ENCODE data around the gene BAIAP2.
A peak's percentile ranks its signal among the peaks of the same experiment; 100 is the strongest.

Gene BAIAP2

GRCh38 chr17:81091774-81092517 is 57.0 kb downstream of the BAIAP2 start:
- no peak for DNase-seq

DNA sequence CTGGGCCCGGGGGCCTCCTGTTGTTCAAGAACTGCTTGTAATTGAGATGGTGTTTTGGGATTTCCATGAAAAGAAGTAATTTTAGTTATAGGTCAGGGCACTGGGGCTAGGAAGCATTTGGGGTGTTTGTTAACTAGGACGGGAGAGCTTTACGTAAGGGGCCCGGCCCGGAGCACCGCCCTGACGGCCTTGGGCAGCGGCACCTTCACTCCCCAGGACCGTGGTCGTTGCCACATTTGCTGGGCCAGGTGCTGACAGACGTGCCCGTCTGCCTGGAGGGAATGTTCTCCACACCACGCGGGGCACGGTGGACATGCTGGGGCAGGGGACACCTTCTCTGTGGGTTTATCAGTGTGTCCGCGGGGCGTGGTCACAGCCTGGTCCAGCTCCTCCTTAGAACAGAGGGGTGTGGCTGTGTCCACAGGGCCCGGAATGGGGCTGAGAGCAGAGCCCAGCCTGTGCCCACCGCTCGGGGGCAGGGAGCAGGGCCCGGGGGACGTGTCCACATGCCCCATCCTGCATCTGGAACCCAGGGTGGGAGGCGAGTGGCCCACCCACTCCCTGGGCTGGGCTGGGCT is 57.7 kb downstream of the BAIAP2 start:
- no peak for DNase-seq

DNA sequence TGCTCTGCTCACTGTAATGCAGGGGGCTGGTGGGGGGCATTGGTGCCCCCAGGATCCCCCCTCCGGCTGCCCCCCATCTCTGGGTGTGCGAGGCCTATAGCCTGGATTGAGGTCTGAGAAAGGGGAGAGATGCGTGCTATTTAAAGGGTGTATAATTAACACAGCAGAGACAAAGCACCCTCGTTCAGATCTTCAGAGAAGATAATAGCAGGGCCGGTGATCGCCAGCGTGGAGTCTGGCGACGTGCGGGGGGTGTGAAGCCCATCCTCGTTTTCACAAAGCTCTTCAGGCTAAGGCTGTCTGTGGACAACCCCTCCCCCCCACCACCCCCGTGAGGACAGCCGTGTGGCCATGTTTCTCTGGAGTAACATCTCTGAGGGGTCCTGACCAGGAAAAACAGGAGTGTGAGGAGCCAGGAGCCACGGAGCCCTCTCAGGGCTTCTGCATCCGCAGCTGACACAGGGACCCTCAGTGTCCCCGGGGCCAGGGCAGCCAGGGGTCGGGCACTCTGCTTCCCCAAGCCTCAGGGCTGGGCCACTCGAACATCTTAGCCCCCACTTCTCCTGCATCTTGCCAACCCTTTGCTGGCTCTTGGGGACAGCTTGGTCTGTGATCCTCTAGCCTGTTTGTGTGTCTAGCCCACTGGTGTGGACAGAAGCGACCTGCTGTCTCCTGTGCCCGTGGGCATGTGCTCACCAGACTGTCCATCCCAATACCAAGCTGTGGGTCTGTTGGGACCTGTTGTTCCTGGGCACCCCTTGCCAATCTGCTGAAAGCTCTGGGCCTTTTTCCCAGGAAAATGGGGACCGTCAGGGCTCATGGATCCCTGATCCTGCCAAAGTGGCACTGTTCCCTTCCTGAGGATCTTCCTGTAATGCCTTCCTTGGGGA is 58.9 kb downstream of the BAIAP2 start:
- DNase-seq, result no peak

GRCh38 chr17:81094509-81095382 is 59.8 kb downstream of the BAIAP2 start:
- peak; percentile 91 to 94 for DNase-seq

- DNase-seq, result peak; percentile 24 to 35
Measured at GRCh38 chr17:81095383-81095762, 60.4 kb downstream of the BAIAP2 start.

DNA sequence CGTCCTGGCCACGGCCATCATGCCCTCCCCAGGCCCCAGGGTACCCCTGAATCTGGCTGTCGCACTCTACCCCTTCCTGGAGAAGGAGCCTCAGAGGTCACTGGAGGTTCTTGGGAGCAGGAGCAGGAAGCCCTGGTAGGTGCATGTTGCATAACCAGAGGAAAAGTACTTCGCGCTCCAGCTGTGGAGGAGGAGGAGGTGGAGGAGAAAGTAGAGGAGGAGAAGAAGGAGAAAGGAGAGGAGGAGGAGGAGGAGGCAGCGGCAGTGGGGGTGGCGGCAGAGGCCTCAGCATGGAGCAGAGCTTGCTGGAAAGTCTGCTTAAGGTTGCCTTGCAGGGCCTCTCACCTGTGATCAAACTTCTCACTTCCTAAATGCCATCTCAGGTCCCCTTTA is 61.8 kb downstream of the BAIAP2 start:
- no peak for DNase-seq

DNA sequence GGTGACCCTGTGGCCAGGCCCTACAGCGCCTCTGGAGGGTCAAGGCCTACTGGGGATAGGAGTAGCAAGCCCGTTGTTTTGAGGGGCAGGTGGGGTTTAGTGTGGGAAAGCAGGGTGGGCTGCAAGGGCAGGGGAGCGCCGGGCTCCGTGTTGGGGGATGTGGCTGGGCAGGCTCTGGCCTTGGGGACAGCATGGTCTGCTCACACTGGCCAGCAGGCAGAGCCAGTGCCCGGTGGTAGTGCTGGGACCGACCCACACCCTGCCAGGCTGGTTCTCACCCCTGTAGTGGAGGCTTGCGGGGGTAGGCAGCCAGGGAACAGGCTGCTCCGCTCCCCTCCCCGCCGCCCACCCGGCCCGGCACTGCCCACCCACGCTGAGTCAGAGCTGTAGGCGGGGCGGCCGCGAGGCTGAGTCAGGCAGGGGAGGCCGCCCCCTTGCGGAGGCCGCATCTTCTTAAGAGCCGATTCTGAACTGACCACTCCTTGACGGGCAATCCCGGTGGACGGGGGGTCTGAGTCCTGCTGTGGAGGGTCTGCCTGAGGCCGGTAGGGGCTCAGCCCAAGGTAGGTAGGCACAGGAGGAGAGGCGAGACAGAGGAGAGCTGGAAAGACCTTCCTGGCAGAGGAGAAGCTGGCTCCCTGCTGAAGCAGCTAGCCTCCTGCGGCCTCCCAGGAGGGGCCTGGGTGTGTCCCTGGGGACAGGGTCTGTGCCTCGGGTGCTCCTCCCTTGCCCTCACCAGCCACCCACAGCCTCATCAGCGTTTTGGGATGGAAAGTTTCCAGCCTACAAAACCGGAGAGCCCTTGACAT is 62.4 kb downstream of the BAIAP2 start:
- DNase-seq, result peak; percentile 53 to 55

DNA sequence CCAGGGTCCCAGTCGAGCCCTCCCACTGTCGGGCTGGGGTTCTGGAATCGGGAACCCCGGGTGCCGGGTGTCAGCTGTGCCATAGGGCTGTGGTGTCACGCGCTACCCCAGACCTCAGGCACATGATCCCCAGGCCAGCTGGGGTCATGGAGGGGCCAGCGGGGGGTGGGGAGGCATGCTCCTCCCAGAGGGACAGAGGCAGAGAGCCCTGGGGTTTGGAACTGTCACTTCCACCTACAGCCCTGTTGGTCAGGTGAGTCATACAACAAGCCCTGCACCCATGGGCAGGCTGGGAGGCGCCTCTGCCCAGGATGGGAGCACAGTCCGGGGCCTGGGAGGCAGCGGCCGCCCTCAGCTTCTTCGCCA is 63.0 kb downstream of the BAIAP2 start:
- DNase-seq, result peak in 1 of 2 experiments; percentile 29

- no peak for DNase-seq
Measured at GRCh38 chr17:81099888-81100287, 64.9 kb downstream of the BAIAP2 start.

DNA sequence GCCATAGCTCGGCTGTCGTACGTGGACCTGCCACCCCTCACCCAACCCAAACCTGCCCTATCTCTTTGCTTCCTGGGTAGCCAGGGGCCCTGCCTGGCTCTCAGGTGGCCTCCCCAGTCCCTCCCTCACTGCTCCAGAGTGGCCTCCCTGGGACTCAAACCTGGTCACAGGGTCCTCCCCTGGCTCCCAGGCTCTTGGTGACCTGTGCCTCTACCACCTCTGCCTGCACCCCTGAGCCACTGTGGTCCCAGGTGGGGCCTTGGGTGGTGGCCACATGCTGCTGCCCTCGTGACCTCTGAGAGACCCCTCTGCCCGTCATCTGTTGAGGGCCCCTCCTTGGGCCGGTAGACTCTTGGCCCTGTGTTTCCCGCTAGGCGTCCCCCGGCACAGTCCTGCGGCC is 65.7 kb downstream of the BAIAP2 start:
- DNase-seq, result no peak

- peak; percentile 87 to 91 for DNase-seq
Measured at GRCh38 chr17:81101614-81102306, 66.8 kb downstream of the BAIAP2 start.

- DNase-seq, result no peak
Measured at GRCh38 chr17:81102352-81102751, 67.4 kb downstream of the BAIAP2 start.

- DNase-seq, result no peak
Measured at GRCh38 chr17:81102869-81103268, 67.9 kb downstream of the BAIAP2 start.

- no peak for DNase-seq
Measured at GRCh38 chr17:81103379-81103778, 68.4 kb downstream of the BAIAP2 start.

DNA sequence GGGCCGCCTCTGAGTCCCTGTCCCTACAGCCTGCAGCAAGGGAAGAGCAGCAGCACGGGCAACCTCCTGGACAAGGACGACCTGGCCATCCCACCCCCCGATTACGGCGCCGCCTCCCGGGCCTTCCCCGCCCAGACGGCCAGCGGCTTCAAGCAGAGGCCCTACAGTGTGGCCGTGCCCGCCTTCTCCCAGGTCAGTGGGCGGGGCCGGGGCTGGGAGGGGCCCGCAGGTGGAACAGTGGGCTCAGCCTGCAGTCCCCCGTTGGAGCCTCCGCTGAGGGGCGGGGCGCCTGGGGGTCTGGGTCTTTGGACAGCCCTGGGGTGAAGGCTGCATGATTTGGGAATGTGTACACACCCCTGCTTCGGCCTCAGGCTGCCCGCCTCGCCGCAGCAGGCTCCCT is 71.8 kb downstream of the BAIAP2 start:
- no peak for DNase-seq

DNA sequence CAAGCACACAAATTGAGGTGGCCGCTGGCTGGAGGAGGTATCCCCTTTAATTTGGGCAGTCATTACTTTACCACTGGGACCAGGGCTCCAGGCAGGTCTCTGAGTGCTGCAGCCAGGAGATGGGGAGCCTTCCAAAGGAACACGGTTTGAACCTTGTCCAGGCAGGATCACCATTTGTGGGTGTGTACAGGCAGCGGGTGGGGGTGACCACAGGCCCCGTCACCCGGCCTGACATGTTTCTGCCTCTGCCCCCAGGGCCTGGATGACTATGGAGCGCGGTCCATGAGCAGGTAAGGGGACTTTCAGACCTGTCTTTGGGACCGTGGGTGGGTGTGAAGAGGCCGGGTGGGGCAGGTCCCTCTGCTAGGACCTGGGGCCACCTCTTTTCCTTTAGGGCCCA is 73.3 kb downstream of the BAIAP2 start:
- no peak for DNase-seq

GRCh38 chr17:81109957-81110356 is 75.0 kb downstream of the BAIAP2 start:
- no peak for DNase-seq

GRCh38 chr17:81110488-81111040 is 75.6 kb downstream of the BAIAP2 start:
- DNase-seq, result no peak

DNA sequence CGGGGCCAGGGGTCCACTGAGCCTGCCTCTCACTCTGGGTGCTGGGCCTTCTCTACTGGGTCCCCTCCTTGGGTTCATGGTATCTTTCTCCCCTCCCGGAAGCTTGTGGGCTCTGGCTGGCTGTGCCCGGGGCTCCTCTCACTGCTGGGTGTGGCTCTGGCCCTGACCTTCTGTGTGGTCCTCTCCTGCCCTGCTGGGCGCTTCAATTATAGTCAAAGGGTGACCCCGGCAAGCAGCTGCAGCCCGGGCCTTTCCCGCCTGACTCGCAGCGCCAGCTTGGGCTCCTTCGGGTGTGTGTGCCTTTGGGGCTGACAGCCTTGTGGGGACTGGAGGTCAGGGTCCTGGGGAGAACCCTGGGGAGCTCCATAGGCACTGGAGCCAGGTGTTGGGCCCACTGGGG is 76.1 kb downstream of the BAIAP2 start:
- no peak for DNase-seq

DNA sequence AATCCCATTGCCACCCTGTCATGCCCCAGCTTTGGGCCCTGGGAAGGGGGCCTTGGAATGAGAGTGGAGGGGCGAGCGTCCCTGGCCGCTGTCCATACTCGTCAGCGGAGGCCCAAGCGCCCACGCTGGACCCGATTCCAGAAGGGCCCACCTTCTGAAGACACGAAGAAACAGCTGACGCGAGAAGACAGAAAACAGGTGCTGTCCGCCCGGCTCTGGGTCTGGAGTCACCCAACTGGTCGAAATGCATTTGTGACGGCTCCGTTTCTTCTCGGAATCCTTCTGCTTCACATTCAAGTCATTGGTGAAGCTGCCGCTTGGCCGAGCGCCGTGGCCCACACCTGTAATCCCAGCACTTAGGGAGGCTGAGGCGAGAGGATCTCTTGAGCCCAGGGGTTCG is 77.5 kb downstream of the BAIAP2 start:
- no peak for DNase-seq

- DNase-seq, result no peak
Measured at GRCh38 chr17:81113158-81113724, 78.3 kb downstream of the BAIAP2 start.
